Keratinocyte (primary cell): ENCODE measurements around the gene FNTB. TPM values are rescaled to one million over a fixed set of nuclear protein-coding genes. Genes with fewer than 3 reads are reported as not detected.

Experiments
- DNase-seq: peaks from one replicate; pipeline ENCODE4 v3.0.0-alpha.2; 2011; ENCODE audit warnings: low read depth, missing footprints, low spot score
- FAIRE-seq: peaks from 2 replicates; lab custom pipeline; 2011; peaks lifted over from hg19 to GRCh38; lab: Jason Lieb, UNC
- H2AFZ ChIP-seq: 2 replicates; pipeline ENCODE4 v1.6.0; 2012; ENCODE audit warnings: low read length, control low read depth, inconsistent platforms; ENCODE audit not compliant: control insufficient read depth
- H3K27ac ChIP-seq: 2 replicates; pipeline ENCODE4 v1.5.1; 2011; ENCODE audit warnings: low read length; ENCODE audit not compliant: control insufficient read depth, insufficient read depth
- H3K27me3 ChIP-seq: 3 replicates; pipeline ENCODE4 v1.6.0; 2011; ENCODE audit warnings: low read length; ENCODE audit not compliant: control insufficient read depth, insufficient read depth; ENCODE audit errors: extremely low read depth
- H3K36me3 ChIP-seq, 2 experiments: 2 replicates in 1 of 2; 3 replicates in 1 of 2; pipeline ENCODE4 v1.5.1; 2011; ENCODE audit warnings: low read length in 2 of 2, mild to moderate bottlenecking in 1 of 2; ENCODE audit not compliant: control insufficient read depth in 2 of 2, insufficient read depth in 2 of 2; ENCODE audit errors: extremely low read depth in 1 of 2
- H3K4me1 ChIP-seq: 3 replicates; pipeline ENCODE4 v1.5.1; 2011; ENCODE audit warnings: low read length; ENCODE audit not compliant: control insufficient read depth, insufficient read depth; ENCODE audit errors: extremely low read depth
- H3K4me2 ChIP-seq: 3 replicates; pipeline ENCODE4 v1.6.0; 2011; ENCODE audit warnings: low read depth, low read length; ENCODE audit not compliant: control insufficient read depth, insufficient read depth; ENCODE audit errors: extremely low read depth
- H3K4me3 ChIP-seq, 3 experiments: fragments of 200-600 bp in 1 of 3; sonication (generic) in 1 of 3; 2 replicates in 2 of 3; 3 replicates in 1 of 3; pipeline ENCODE4 v1.5.1; 2011 to 2016; ENCODE audit warnings: low read length in 3 of 3, mild to moderate bottlenecking in 3 of 3, control low read depth in 2 of 3, inconsistent platforms in 1 of 3, low read depth in 1 of 3, mixed read lengths in 1 of 3, mixed run types in 1 of 3, moderate library complexity in 1 of 3; ENCODE audit not compliant: control insufficient read depth in 2 of 3, insufficient read depth in 2 of 3; ENCODE audit errors: extremely low read depth in 1 of 3
- H3K79me2 ChIP-seq: 2 replicates; pipeline ENCODE4 v1.6.0; 2012; ENCODE audit warnings: low read length; ENCODE audit not compliant: control insufficient read depth, insufficient read depth
- H3K9ac ChIP-seq: 3 replicates; pipeline ENCODE4 v1.6.0; 2011; ENCODE audit warnings: low read length; ENCODE audit not compliant: control insufficient read depth, insufficient read depth; ENCODE audit errors: extremely low read depth
- H3K9me1 ChIP-seq: 3 replicates; pipeline ENCODE4 v1.6.0; 2011; ENCODE audit warnings: low read length; ENCODE audit not compliant: control insufficient read depth, insufficient read depth; ENCODE audit errors: extremely low read depth
- H3K9me3 ChIP-seq: 2 replicates; pipeline ENCODE4 v1.5.1; 2012; ENCODE audit warnings: low read depth, low read length; ENCODE audit not compliant: control insufficient read depth
- H4K20me1 ChIP-seq: 3 replicates; pipeline ENCODE4 v1.6.0; 2011; ENCODE audit warnings: low read length; ENCODE audit not compliant: control insufficient read depth, insufficient read depth; ENCODE audit errors: extremely low read depth
- CTCF ChIP-seq, 3 experiments: IDR thresholded peaks in 1 of 3; conservative IDR thresholded peaks in 1 of 3; optimal IDR thresholded peaks in 1 of 3; 2 replicates in 2 of 3; 3 replicates in 1 of 3; pipeline versions ENCODE3 to v1.5.1; 2011; ENCODE audit warnings: low read length in 3 of 3, mild to moderate bottlenecking in 3 of 3, moderate library complexity in 2 of 3, control low read depth in 1 of 3, inconsistent platforms in 1 of 3; ENCODE audit not compliant: insufficient read depth in 2 of 3; ENCODE audit errors: extremely low read depth in 1 of 3
- EZH2 ChIP-seq: IDR thresholded peaks from one replicate; pipeline ENCODE4 v1.6.1; 2012; ENCODE audit warnings: inconsistent platforms, mild to moderate bottlenecking, low read length, moderate library complexity
- dilution Hi-C: fragments of 300-500 bp; cut with MboI; formaldehyde crosslinking; loops from one replicate; pipeline ENCODE4 v1.7.0; 2020; ENCODE audit warnings: low sequenced_read_pairs; ENCODE audit not compliant: extremely low pct_ligation_motif_present
- polyA plus RNA-seq, 5 experiments: library from polyadenylated mRNA; depleted of rRNA in 3 of 5; stranded (reverse) in 3 of 5; stranded (forward) in 1 of 5; unstranded in 1 of 5; fragments of >200 nt; gene quantifications; 1 replicate in 1 of 5; 2 replicates in 3 of 5; 3 replicates in 1 of 5; pipeline versions ENCODE4 v1.2.1 to v1.2.3, GENCODE V29; 2011 to 2012; ENCODE audit warnings: missing spikeins in 2 of 5, low read depth in 1 of 5, low replicate concordance in 1 of 5

The FNTB gene
- polyA plus RNA-seq, 1 donor (not counting 4 experiments of a cell fraction or from before 2014, with no cell fraction given): 10.1 TPM

DNA sequence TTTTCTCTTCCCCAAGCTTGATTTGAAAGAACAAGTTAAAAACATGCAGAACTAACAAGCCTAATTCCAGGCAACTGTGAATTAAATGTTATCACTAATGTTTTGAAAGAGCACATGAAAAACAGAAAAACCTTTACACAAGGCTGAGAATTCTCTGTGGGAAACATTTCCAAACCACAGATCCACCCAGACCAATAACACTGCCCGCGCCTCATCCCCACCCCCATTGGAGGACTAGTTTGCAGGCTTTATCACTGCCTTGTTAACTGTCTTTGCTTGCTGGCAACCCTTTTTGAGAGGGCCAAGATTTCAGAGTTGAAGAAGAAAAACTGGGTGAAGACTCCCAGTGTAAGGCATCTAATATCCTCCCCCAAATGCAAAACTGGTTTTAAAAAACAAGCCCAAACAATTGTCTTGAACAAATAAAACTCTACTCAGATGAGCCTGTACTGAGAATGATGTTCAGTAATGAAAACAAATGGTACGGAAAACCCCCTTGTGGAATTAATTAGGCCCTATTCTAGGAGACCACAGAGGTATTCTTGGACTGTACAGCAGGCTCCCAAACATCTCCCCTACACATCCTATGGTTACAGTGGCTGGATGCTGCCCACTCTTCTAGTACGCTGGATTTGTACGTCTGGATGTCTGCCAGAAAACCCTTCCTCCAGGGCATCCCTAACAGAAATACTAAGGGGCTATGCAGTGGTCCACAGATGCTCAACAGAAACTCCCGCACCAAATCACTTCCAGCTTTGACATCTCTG, 109.8 kb downstream of the FNTB start:
- peaks cover 26 to 33% of the 10 kb centered on the region in 2 experiments for H3K36me3 ChIP-seq
- H3K79me2 ChIP-seq: peaks cover 63% of the 10 kb centered on the region
- H3K27me3 ChIP-seq: no peaks in the 10 kb centered on the region
- H3K9ac ChIP-seq: no peak overlapping the region
- no peak overlapping the region for H2AFZ ChIP-seq
- H3K9me1 ChIP-seq: peaks cover 2% of the 10 kb centered on the region
- H3K4me2 ChIP-seq: no peak overlapping the region
- FAIRE-seq (no peak), DNase-seq (no peak)
- H3K27ac ChIP-seq: no peak overlapping the region
- no peaks in the 10 kb centered on the region for H3K9me3 ChIP-seq
- H4K20me1 ChIP-seq: peaks cover 3% of the 10 kb centered on the region
- peaks cover 19% of the 10 kb centered on the region for H3K4me1 ChIP-seq
- TF ChIP-seq CTCF (optimal IDR thresholded peaks at IDR 0.05 in 1 of 3, IDR thresholded peaks at IDR 0.05 in 1 of 3, conservative IDR thresholded peaks at IDR 0.05 in 1 of 3; ENCODE audit: extremely low read depth in 1 of 3, insufficient read depth in 2 of 3, low read length in 3 of 3): no peak
- TF ChIP-seq EZH2: no peak
- no peak overlapping the region for H3K4me3 ChIP-seq
- dilution Hi-C loops: no loop called here

DNA sequence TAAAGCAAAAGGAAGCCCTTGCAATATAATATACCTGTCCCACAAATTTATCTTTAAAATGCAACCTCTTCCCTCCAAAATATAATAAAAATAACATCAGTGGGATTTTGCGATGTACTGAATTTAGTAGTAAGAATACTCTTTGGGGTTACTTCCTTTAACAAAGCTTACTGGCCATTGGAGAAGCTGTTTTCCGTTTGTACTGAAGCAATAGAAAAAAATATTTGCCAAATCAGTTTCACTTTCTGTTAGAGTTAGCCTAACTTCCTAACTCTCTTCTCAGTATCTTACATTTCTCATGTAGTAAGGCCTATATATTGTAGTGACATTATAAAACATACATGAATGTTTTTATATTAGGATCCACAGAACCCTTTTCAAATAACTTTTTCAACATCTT, 111.9 kb downstream of the FNTB start:
- no peak for TF ChIP-seq EZH2
- TF ChIP-seq CTCF (optimal IDR thresholded peaks at IDR 0.05 in 1 of 3, IDR thresholded peaks at IDR 0.05 in 1 of 3, conservative IDR thresholded peaks at IDR 0.05 in 1 of 3; ENCODE audit: extremely low read depth in 1 of 3, insufficient read depth in 2 of 3, low read length in 3 of 3): no peak
- H3K27me3 ChIP-seq: no peaks in the 10 kb centered on the region
- no peak for FAIRE-seq
- no peak overlapping the region for H2AFZ ChIP-seq
- H3K9me1 ChIP-seq: peaks cover 2% of the 10 kb centered on the region
- peaks cover 16% of the 10 kb centered on the region in 2 experiments for H3K36me3 ChIP-seq
- peaks cover 3% of the 10 kb centered on the region for H4K20me1 ChIP-seq
- peak overlapping the region in 2 of 3 experiments; percentile 7 to 14 for H3K4me3 ChIP-seq
- dilution Hi-C loops: no loop called here
- H3K9me3 ChIP-seq: no peaks in the 10 kb centered on the region
- H3K79me2 ChIP-seq: peaks cover 63% of the 10 kb centered on the region
- peak overlapping the region; percentile 62 for H3K4me2 ChIP-seq
- peaks cover 24% of the 10 kb centered on the region for H3K4me1 ChIP-seq
- no peak for DNase-seq
- no peak overlapping the region for H3K27ac ChIP-seq
- H3K9ac ChIP-seq: no peak overlapping the region
